HG03064 (cell line): Measurements from ENCODE around the gene SMO.
A peak's percentile ranks its signal among the peaks of the same experiment; 100 is the strongest.
"Not testable (repeated sequence)": the region's sequence is repeated elsewhere in the genome, so short reads cannot be mapped to it uniquely, and the experiment has no call there.

Source experiments
- ATAC-seq: cut with Tn5 transposase; IDR thresholded peaks from one replicate; pipeline ENCODE4 v1.9.1; 2021; ENCODE audit warnings: low read depth; ENCODE audit not compliant: unreplicated experiment

SMO gene

DNA sequence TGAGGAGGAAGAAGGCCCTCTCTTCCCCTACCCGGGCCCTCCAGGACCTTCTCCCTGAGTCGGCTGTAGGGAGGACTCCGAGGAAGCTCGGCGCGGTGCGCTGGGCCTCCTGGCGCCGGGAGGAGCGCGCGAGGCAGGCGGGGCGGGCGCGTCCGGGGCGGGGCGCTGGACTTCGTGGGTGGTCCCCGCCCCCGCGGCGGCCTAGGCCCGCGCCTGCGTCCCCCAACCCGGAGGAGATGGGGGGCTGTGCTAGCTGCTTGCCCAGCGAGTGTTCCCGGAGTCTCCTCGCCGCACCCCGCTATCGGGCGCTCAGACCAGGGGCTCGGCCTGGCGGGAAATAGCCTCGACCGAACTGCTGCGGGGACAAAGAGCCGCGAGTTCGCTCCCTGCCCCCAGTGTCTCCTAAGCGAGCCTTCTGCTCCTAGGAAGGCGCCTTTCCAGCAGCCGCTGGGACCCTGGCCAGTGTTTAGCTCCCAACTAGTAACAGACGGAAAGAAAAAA is 19.2 kb upstream of the SMO start:
- ATAC-seq: no peak

DNA sequence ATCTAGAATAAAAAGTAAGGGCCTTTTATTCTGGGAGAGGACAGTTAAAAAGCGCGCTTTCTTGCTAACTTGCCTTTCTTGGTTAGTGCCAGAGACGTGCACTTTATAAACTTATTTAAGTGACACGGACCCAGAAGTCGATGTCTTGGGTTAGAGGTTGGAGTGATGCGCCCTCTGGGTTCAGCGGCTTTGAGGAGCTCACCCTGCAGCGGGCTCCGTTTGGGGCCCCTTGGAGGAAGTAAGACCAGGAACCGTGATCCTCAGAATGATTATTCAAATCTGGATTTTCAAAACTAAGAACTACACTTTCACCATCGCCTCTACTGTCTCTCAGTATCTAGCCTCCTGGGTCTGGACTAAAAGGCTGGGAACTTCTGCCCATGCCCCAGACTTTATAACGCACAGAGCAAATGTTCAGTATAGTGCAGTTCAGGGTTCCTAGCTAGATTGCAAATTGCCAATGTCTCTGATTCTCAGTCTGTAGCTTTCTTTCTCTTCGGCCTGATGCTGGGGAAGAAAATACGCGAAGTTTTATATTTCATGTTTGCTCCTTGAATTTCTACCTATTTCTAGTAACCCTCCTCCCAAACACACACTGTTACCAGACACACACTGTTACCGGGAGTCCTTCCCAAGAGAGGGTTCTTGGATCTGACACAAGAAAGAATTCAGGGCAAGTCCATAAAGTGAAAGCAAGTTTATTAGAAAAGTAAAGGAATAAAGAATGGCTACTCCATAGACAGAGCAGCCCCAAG is 18.6 kb upstream of the SMO start:
- peak; percentile 54 for ATAC-seq

DNA sequence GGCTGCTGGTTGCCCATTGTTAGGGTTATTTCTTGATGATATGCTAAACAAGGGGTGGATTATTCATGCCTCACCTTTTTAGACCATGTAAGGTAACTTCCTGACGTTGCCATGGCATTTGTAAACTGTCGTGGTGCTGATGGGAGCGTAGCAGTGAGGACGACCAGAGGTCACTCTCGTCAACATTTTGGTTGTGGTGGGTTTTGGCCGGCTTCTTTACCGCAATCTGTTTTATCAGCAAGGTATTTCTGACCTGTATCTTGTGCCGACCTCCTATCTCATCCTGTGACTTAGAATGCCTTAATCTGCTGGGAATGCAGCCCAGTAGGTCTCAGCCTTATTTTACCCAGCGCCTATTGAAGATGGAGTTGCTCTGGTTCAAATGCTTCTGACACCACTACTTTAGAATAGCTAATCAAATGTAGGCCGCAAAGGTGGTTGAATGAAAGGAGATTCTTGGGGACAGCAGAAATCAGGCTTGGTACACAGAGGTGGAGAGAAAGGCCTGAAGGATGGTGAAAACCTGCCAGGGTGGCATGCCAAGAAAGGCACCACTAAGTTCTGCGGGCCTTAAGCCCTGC is 17.9 kb upstream of the SMO start:
- ATAC-seq: no peak

DNA sequence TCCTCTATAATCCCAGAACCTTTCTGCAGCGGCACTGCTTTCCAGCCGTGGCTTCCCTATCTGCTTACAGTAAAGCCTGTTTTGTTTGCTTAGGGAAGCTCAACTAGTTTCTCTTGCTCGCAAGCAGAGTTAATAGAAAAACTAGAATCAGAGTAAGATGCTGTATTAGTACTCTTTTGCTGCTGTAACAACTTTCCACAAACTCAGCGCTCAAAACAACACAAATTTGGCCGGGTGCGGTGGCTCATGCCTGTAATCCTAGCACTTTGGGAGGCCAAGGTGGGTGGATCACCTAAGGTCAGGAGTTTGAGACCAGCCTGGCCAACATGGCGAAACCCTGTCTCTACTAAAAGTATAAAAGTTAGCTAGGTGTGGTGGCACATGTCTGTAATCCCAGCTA is 14.6 kb upstream of the SMO start:
- not testable (repeated sequence) for ATAC-seq

DNA sequence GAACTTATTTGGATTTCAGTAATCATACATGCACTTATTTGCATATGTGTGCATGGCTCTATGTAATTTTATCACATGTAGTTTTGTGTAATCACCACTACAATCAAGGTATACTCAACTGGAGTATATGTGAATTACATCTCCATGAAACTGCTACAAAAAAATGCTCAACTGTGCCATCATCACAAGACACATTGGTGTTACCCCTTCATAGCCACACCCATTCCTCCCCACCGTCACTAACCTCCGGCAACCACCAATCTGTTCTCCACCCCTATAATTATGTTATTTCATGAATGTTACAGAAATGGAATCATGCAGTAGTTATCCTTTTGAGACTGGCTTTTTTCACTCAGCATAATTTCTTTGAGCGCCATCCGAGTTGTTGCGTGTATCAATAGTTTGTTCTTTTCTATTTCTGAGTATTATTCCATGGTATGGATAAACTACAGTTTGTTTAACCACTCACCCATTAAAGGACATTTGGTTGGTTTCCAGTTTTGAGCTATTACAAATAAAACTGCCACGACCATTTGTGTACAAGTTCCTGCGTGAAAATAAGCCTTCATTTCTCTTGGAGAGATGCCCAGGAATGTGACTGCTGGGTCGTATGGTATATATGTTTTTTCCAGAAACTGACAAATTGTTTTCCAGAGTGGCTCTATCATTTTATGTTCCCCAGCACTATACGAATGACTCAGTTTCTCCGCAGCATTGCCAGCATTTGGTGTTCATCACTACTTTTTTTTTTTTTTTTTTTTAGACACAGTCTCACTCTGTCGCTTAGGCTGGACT is 11.3 kb upstream of the SMO start:
- no peak for ATAC-seq

DNA sequence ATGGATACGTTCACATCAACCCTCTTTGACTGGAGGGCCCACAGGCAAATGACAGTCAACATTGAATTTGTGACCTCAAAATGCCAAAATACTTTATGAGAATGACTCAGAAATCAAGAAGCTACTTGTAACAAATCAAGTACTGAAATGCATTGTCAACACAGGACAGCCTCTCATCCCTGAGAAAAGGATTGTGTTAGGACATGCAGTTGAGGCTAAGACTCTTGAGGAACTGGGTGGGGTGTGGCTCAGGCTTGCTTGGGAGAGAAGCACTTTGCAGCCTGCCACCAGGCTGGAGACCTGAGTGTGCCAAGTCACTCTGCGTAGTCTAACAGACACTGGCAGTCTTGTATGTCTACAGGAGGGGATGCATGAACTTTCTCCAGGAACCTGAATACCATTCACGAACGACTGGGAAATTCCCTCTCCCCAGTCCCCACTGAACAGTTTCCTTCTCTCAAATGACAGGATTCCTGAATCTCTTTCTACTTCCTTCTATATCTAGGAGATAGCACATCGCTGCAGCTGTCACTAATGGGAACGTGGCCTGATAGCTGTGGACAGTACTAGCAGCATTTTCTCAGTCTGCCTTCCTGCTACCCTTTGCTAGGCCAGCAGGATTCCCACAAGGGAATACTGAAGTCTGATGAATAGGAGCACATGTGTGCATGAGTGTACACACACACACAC is 3.3 kb upstream of the SMO start:
- no peak for ATAC-seq

DNA sequence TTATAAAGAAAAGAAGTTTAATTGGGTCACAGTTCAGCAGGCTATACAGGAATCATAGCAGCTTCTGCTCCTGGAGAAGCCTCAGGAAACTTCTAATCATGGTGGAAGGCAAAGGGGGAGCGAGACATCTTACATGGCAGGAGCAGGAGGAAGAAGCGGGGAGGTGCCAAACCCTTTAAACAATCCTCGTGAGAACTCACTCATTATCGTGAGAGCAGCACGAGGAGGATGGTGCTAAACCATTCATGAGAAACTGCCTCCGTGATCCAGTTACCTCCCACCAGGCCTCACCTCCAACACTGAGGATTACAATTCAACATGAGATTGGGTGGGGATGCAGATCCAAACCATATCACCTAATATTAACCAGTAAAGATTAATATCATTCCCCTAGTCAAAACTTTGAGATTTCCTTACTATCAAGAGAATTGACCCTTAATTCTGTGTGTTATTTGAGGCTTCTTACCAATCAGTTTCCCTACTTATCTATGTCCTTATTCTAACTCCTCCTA is 1.6 kb upstream of the SMO start:
- no peak for ATAC-seq

- no peak for ATAC-seq
Observed at GRCh38 chr7:129187681-129188371, 607 bp upstream of the SMO start.

DNA sequence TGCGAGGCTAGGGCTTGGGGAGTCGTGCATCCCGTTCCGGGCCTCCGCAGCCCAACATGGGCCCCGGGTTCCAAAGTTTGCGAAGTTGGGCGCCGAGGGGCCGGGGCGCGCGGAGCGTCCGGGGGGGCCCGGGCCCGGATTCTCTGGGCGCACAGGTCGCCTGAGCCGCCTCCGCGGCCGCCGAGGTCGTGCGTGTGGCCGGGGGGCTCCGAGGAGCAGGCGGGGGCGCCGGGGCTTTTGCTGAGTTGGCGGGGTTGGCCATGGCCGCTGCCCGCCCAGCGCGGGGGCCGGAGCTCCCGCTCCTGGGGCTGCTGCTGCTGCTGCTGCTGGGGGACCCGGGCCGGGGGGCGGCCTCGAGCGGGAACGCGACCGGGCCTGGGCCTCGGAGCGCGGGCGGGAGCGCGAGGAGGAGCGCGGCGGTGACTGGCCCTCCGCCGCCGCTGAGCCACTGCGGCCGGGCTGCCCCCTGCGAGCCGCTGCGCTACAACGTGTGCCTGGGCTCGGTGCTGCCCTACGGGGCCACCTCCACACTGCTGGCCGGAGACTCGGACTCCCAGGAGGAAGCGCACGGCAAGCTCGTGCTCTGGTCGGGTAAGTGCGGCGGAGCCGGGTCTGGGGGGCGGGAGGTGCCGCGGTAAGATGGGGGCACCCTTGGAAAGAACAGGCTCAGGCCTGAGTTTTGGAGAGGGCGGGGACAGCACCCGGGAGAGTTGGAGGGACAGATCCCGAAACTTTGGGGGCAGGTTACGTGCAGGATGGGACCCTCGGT is 643 bp downstream of the SMO start:
- ATAC-seq: no peak

GRCh38 chr7:129189661-129190310 is 1.4 kb downstream of the SMO start:
- no peak for ATAC-seq

- no peak for ATAC-seq
Observed at GRCh38 chr7:129191272-129191671, 2.8 kb downstream of the SMO start.

DNA sequence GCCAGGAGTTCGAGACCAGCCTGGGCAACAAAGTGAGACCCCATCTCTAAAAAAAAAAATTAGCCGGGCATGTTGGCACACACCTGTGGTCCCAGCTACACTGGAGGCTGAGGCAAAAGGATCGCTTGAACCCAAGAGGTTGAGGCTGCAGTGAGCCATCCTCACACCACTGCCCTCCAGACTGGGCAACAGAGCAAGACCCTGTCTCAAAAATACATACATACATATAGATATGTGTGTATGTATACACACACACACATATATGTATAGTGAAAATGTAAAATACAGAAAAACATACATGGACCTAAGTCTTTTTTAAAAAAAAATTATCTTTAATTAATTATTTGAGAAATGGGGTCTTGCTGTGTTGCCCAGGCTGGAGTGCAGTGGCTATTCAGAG is 5.5 kb downstream of the SMO start:
- ATAC-seq: no peak

- no peak for ATAC-seq
Observed at GRCh38 chr7:129197771-129198170, 9.3 kb downstream of the SMO start.

DNA sequence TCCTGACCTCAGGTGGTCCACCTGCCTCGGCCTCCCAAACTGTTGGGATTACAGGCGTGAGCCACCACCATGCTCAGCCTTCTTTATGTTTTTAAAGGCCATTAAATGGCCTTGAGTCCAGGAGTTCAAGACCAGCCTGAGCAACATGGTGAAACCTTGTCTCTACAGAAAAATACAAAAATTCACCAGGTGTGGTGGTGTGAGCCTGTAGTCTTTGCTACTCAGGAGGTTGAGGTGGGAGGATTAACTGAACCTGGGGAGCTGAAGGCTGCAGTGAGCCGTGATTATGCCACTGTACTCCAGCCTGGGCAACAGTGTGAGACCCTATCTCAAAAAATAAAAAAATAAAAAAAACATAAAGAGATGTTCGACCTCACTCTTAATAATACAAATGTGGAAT is 11.0 kb downstream of the SMO start:
- no peak for ATAC-seq

DNA sequence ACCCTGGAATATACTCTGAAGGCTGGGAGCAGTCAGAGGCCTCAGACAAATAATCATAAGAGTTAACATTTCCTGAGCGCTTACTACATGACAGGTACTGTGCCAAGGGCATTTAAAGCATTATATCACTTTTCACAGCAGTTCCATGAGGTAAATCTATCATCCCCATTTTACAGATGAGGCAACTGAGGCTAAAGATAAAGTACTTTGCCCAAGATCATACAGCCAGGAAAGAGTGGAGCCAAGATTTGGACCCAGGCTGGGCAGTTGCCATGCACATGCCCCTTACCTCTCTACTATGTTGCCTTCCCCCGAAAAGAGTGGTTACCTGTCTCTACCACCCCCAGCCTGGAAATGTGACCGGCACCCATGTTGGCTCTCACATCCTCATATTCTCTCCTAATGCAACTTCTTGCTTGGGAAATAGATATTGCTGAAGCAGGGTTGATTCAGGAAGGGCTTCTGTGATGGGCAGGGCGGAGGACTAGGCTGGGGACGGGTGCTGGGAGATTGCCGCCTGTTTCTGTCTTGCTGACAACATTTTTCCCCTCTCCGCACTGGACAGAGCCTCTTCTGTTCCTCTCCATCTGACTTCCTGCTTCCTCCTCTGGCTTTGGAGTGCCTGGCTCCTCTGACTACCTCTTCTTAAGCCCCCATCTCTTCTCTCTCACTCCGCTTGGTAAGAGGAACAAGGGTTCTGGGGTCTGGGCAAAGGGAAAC is 13.8 kb downstream of the SMO start:
- no peak for ATAC-seq

DNA sequence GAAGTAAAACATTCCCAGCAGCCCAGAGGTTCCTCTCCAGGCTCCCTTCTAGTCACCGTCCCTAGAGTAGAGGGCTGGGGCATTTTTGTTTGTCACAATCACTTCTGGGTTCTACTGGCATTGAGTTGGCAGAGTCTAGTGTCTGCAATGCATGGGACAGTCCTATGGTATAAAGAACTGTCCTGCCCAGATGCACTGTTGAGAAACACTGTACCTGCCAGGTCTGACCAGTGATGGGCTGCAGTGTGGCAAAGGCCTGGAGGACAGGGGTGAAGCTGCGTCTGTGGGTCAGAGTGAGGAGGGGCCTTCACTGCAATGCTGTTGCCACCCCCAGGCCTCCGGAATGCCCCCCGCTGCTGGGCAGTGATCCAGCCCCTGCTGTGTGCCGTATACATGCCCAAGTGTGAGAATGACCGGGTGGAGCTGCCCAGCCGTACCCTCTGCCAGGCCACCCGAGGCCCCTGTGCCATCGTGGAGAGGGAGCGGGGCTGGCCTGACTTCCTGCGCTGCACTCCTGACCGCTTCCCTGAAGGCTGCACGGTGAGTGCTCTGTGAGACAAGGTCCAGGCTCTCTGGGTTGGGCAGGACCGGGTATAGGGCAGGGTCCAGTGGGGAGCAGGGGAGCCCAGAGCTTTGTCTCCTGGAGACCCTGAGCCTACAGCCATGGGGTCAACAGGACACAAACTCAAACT is 14.8 kb downstream of the SMO start:
- no peak for ATAC-seq

DNA sequence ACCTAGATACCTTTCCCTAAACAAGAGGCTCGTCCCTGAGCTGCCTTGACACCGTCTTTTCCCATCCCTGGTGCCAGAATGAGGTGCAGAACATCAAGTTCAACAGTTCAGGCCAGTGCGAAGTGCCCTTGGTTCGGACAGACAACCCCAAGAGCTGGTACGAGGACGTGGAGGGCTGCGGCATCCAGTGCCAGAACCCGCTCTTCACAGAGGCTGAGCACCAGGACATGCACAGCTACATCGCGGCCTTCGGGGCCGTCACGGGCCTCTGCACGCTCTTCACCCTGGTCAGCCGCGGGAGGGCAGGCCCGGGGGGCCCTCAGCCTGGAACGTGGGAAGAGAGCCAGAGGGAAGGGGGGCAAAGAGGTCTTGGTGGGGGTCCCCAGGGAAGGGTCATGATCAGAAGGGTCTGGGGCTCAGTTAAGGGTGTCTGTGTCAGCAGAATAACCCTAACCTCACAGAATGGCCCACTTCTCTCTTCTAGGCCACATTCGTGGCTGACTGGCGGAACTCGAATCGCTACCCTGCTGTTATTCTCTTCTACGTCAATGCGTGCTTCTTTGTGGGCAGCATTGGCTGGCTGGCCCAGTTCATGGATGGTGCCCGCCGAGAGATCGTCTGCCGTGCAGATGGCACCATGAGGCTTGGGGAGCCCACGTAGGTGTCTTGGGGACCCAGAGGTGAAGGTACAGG is 16.8 kb downstream of the SMO start:
- ATAC-seq: no peak
